SK-N-SH (cell line): ENCODE results near the gene HOXC5.

Experiments used
- EP300 ChIP-seq, 2 experiments: IDR thresholded peaks; 2 replicates each; pipeline versions ENCODE4 v1.4.0 to v1.6.1; 2012; ENCODE audit warnings: borderline replicate concordance in 1 of 2, low read depth in 1 of 2, low read length in 1 of 2
- FOXJ3 ChIP-seq: sonication (generic); formaldehyde crosslinking; IDR thresholded peaks from 2 replicates; pipeline ENCODE4 v1.5.1; 2020; ENCODE audit warnings: mild to moderate bottlenecking, missing genetic modification reagents
- GABPA ChIP-seq: IDR thresholded peaks from 2 replicates; pipeline ENCODE4 v1.4.0; 2012; ENCODE audit warnings: low read depth, mild to moderate bottlenecking
- MXI1 ChIP-seq: IDR thresholded peaks from 2 replicates; pipeline ENCODE4 v1.6.1; 2012; ENCODE audit warnings: mild to moderate bottlenecking, low read depth, low read length, improper control_type of control experiment
- RAD21 ChIP-seq: IDR thresholded peaks from 2 replicates; pipeline ENCODE4 v1.6.1; 2012; ENCODE audit warnings: mild to moderate bottlenecking, low read length
- RFX5 ChIP-seq: IDR thresholded peaks from 2 replicates; pipeline ENCODE4 v1.6.1; 2012; ENCODE audit warnings: mild to moderate bottlenecking, improper control_type of control experiment, low read length
- TEAD4 ChIP-seq: IDR thresholded peaks from 2 replicates; pipeline ENCODE4 v1.4.0; 2012; ENCODE audit warnings: mild to moderate bottlenecking, borderline replicate concordance; ENCODE audit not compliant: insufficient read depth
- YY1 ChIP-seq: IDR thresholded peaks from 2 replicates; pipeline ENCODE4 v1.4.0; 2012; ENCODE audit warnings: low read depth, mild to moderate bottlenecking
- TF ChIP-seq, protein P1 (sequence below): fragments of 200-600 bp; sonication (generic); IDR thresholded peaks from 2 replicates; pipeline ENCODE4 v1.6.1; 2017; ENCODE audit warnings: antibody characterized with exemption, mild to moderate bottlenecking, moderate library complexity
- TF ChIP-seq, protein P2 (sequence below): IDR thresholded peaks from 2 replicates; pipeline ENCODE4 v1.4.0; 2012; ENCODE audit warnings: low read depth
- TF ChIP-seq, protein P3 (sequence below): IDR thresholded peaks from 2 replicates; pipeline ENCODE4 v1.4.0; 2012; ENCODE audit warnings: low read depth, borderline replicate concordance

DNA sequence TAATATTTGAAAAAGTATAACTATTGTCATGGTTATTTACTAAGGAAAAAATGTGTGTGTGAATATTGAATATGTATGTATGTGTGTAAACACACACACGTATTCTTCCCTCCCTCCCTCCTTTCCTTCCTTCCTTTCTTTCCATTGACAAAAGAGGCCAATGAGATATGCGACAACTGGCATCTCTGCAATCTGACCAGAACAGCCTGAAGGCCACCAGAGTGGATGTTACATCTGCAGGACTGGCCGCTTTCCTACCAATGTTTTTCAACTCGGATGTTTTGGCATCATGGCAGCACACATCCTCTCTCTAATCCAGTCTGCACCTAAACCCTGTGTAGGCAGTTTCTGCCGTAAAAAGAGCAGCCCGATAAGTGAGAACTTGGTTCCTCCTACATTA, 41.5 kb downstream of the HOXC5 start:
- TF ChIP-seq GABPA, result no peak
- TF ChIP-seq, protein P1, sequence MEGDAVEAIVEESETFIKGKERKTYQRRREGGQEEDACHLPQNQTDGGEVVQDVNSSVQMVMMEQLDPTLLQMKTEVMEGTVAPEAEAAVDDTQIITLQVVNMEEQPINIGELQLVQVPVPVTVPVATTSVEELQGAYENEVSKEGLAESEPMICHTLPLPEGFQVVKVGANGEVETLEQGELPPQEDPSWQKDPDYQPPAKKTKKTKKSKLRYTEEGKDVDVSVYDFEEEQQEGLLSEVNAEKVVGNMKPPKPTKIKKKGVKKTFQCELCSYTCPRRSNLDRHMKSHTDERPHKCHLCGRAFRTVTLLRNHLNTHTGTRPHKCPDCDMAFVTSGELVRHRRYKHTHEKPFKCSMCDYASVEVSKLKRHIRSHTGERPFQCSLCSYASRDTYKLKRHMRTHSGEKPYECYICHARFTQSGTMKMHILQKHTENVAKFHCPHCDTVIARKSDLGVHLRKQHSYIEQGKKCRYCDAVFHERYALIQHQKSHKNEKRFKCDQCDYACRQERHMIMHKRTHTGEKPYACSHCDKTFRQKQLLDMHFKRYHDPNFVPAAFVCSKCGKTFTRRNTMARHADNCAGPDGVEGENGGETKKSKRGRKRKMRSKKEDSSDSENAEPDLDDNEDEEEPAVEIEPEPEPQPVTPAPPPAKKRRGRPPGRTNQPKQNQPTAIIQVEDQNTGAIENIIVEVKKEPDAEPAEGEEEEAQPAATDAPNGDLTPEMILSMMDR, result no peak
- no peak for TF ChIP-seq FOXJ3 (CRISPR knock-in tag)
- TF ChIP-seq TEAD4, result no peak
- no peak for TF ChIP-seq RAD21
- TF ChIP-seq YY1, result no peak
- no peak for TF ChIP-seq EP300 (IDR thresholded peaks at IDR 0.05; ENCODE audit: borderline replicate concordance in 1 of 2, low read depth in 1 of 2, low read length in 1 of 2)
- no peak for TF ChIP-seq RFX5
- TF ChIP-seq, protein P2, sequence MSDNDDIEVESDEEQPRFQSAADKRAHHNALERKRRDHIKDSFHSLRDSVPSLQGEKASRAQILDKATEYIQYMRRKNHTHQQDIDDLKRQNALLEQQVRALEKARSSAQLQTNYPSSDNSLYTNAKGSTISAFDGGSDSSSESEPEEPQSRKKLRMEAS, result no peak
- TF ChIP-seq, protein P3, sequence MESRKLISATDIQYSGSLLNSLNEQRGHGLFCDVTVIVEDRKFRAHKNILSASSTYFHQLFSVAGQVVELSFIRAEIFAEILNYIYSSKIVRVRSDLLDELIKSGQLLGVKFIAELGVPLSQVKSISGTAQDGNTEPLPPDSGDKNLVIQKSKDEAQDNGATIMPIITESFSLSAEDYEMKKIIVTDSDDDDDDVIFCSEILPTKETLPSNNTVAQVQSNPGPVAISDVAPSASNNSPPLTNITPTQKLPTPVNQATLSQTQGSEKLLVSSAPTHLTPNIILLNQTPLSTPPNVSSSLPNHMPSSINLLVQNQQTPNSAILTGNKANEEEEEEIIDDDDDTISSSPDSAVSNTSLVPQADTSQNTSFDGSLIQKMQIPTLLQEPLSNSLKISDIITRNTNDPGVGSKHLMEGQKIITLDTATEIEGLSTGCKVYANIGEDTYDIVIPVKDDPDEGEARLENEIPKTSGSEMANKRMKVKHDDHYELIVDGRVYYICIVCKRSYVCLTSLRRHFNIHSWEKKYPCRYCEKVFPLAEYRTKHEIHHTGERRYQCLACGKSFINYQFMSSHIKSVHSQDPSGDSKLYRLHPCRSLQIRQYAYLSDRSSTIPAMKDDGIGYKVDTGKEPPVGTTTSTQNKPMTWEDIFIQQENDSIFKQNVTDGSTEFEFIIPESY, result no peak
- no peak for TF ChIP-seq MXI1
